Measurements from ENCODE around the gene METRNL.

- TF ChIP-seq RAD21 (conservative IDR thresholded peaks at IDR 0.05) (no peak), CTCF (IDR thresholded peaks at IDR 0.05; ENCODE audit: poor library complexity, severe bottlenecking) (no peak), EP300 (conservative IDR thresholded peaks at IDR 0.05; ENCODE audit: poor library complexity, severe bottlenecking) (no peak)
Measured at GRCh38 chr17:83084214-83084613, 4.8 kb downstream of the METRNL start.
